Measurements from ENCODE around the gene EGFL8. TPM values are rescaled to one million over a fixed set of nuclear protein-coding genes. Genes with fewer than 3 reads are reported as not detected.
A peak's percentile ranks its signal among the peaks of the same experiment; 100 is the strongest.
"Not testable (repeated sequence)": the region's sequence is repeated elsewhere in the genome, so short reads cannot be mapped to it uniquely, and the experiment has no call there.

Gene EGFL8
- total RNA-seq, 1 donor from 2014 or later: 17.2 TPM

DNA sequence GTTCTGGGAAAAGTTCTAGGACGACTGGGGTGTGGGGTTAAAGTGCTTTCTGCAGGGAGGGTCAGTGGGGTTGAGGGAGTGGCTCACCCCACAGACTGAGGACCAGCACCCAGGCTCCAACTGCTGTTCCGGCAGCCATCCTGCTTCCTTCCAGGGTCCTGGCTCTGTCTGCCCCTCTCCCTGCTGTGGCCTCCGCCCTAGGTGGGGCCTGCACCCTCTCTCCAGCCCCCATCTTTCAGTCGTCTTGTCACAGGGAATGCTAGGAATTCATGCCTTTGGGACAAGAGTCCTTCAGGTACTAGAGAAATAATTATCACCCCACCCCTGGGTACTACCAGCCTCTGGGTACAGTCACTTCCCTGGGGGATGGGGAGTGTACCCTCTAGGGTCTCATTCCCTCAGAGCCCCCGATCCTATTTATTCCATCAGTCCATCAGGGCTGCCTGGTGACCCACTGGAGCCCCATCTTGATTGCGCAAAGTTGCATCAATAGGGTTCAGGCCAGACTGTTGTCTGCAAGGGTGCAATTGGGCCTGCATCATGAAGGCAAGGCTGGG is 19.8 kb downstream of the EGFL8 start, which contains the start of gene AGER:
TSS of gene AGER (minus strand) at position 170 of the 557 bp plus-strand sequence. CDS start at position 139, 31 bp downstream.
- no peak for DNase-seq

DNA sequence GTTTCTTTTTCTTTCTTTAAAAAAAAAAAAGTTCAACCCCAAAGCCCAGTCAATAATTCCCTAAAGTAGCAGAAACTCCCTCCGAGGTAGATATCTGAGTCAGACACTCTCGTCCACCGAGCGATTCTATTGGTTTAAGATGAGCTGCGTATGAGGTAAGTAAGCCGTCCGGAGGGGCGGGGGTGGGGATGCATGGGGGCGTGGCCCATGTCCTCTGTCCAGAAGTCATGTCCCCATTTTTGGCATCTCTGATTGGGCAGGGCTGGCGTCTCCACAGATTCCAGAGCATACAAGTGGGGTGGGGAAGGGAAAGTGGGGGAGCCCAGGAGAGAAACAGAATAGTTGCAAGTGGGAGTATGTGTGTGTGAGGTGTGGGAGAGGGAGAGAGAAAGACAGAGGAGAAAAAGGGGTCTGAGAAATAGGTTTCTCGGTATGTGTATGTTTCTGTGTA is 21.3 kb downstream of the EGFL8 start:
- DNase-seq: not testable (repeated sequence)

DNA sequence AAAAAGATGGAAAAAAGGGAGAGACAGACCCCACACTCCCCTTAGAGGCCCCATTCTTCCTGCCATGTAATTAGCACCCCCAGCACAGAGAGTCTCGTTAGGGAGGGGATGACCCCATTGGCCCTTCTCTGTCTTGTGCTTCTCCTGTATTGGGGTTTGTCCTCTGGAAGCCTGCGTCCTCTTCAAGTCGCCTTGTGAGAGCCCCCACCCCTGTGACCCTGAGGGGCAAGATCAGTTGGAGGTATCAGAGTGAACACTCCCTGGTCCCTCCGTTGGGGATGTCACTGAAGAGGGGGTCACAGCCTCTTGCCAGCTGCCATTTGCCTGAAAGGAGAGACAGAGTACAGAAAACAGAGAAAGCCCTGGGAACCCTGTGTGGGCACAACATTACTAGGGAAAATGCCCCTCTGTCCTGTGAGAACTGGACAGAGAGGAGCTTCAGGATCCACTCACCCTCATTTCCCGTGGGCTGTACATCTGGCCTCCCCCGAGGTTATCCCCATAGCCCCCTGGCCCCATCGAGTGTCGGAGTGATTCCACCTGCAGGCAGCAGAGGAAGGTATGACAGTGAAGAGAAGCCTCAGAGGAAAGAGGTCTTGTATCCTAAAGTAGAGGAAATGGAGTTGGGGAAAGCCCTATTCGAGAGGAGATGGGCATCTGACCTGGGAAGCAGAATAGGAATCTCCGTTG is 21.9 kb downstream of the EGFL8 start:
- DNase-seq: not testable (repeated sequence)

DNA sequence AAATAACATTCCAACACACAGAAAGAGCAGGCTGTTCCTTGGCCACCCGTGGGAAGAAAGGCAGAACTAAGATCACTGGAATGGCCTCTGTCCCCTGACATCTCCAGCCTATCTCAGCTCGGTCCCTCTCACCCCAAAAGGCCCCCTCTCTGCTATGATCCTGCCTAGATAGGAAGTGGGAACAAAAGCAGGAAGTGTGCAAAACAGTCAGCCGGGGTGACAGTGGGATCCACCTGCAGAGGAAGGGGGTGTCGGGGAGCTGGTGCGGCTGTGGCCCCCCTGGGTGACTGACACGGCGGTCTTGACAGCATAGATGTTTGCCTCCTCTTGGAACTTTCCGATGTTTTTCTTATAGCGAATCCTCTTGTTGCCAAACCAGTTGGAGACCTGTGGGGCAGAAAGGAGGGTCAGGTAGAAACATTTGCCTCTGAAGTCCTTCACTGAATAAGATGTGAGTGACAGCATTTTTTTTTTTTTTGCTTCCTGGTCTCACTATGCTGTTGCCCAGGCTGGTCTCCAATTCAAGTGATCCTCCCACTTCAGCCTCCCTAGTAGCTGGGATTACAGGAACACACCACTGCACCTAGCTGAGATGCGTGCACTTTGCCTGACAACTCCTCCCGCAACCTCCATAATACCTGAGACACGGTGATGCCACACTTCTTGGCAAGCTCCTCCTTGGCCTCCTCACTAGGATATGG is 22.8 kb downstream of the EGFL8 start:
- DNase-seq: no peak

GRCh38 chr6:32187725-32188380 is 23.5 kb downstream of the EGFL8 start:
- not testable (repeated sequence) for DNase-seq

- no peak for DNase-seq
Measured at GRCh38 chr6:32188381-32189068, 24.1 kb downstream of the EGFL8 start.

DNA sequence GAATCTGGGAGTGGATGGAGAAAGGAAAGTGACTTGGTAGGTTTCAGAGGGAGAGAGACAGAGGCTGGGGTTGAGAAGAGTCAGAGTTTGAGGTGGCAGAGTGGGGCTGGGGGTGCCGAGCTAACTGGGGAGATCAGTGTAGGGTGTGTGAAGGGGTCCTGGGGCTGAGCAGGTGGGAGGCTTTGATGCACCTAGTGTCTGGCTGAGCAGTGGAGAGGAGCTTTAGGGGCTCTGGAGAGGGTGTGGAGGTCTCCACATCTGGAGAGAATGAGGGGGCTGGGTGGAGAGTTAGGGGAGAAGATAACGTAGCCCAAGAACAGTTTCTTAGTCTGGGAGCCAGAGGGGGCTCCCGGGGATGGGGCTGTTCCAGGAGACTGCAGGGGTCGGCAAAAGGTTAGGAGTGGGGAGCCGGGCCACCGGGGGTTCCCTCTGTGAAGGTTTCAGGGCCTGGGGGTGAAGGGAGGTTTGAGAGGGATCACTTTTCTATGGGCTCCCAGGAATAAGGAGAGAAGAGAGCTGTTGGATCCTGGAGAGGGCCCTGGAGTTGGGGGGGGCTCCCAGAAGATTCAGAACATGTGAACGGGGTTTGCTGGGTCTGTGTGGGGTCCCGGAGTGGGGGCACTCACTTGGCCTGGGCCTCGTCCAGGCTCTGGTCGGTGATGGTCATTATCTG is 24.8 kb downstream of the EGFL8 start:
- DNase-seq: no peak

DNA sequence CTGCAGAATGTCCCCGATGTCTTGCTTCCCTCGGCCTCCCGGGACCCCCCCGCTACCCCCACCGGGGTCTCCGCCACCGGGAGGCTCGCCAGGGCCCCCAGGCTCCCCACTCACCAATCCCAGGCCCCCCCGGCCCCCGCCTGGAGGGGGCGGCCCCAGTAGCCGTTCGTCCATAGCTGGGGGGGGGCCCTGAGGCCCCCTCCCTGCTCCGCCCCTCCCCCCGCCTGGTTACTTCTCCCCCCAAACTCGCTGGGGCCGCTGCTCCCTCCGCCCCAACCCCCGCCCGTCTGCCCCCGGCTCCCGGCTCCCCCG is 25.3 kb downstream of the EGFL8 start:
- DNase-seq: no peak

DNA sequence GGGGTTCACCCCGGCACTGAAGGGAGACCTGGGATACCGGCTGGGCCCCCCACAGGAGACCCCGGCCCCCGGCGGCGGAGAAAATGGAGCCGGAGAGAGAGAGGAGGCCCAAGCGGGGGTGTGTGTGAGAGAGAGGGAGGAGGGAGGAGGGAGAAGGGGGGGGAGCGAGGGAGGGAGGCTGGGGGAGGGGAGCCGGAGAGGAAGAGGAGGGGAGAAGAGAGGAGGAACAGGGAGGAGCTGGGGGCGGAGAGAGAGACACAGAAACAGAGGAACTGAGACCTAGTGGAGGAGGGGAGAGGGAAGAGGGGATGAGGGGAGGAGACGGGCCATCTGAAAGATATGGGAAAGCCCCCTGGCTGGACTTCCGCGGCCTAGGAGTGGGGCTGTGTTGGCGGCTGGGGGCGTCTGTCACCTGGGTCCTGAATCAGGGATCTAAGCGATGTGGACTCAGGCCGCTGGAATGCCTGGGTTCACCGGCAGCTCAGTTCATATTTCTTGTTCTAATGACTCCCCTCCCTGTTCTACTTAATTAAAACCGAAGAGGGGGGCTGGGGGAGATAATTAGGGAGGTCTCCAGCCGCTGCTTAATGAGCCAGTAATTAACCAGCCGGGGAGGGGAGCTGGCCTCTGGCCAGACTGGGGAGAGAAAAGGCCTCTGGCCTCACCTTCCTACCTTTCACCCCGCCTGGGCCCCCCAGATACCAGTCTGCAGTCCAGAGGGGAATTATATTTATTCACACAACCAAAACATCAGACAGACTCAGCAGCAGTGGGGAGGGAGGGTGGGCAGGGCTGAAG is 25.9 kb downstream of the EGFL8 start, which contains the start of gene PBX2:
TSS of gene PBX2 (minus strand) at position 149 of the 798 bp plus-strand sequence. CDS start 287 bp downstream, outside the sequence.
- peak; percentile 89 for DNase-seq

GRCh38 chr6:32190911-32191677 is 26.7 kb downstream of the EGFL8 start:
- peak; percentile 19 for DNase-seq

DNA sequence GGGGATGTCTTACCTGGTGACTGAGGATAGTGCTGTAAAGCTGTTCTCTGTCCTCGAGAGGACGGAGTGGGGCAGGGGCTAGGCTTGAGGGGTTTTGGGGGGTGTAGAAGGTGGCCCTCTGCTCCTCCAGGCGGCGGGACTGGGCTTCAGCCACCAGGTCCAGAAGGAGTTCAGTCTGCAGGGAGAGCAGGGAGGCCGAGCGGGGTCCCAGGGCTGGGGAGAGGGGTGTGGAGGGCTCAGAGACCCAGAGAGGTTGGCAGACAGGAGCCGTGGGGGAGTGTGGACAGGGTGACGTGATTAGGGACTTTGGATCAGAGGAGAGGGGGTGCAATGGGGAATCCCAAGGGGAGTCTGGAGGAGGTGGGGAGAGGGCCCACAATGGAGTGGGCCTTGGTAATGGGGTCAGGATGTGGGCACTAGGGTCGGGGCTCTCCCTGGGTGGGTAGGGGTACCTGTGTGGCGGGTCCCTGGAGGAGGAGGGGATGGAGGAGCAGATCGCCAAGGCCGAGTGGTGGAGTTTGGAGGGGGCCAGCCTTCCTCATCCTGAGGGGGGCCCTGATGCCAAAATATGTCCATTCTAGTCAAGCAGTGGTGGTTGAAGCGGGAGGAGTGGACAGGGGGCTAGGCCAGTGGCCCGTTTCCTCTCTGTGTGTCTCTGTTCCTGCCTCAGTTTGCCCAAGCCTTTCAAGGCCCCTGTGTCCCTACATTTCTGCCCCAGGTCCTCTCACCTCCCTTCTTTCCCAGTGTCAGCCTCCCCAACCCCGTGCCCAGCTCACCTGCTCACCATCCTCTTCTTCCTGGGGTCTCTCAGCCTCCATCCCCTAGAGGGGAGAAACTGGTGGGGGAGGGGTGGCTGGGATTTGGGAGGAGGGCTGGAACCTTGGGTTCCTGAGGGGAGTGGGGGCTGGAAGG is 27.6 kb downstream of the EGFL8 start:
- DNase-seq: no peak

- peak; percentile 46 for DNase-seq
Measured at GRCh38 chr6:32192608-32193039, 28.2 kb downstream of the EGFL8 start, which contains the start of gene GPSM3. Gene GPSM3, minus strand, starts transcription at chr6:32192643. Its CDS starts 130 bp downstream, at chr6:32192513.

GRCh38 chr6:32193096-32193495 is 28.7 kb downstream of the EGFL8 start:
- DNase-seq: not testable (repeated sequence)

DNA sequence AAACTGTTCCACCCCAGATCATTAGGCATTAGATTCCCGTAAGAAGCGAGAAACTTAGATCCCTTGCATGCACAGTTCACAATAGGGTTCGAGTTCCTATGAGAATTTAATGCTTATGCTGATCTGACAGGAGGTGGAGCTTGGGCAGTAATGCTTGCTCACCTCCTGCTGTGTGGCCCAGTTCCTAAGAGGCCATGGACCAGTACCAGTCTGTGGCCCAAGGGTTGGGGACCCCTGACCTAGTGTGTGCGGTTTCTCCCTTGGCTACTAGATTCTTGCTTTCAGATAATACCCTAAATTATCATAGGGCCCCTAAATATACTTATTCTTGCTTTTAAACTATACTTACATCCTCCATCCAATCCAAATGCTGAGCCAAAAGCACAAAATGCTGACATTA is 30.0 kb downstream of the EGFL8 start:
- no peak for DNase-seq

GRCh38 chr6:32194825-32195651 is 30.6 kb downstream of the EGFL8 start:
- DNase-seq: peak; percentile 82

DNA sequence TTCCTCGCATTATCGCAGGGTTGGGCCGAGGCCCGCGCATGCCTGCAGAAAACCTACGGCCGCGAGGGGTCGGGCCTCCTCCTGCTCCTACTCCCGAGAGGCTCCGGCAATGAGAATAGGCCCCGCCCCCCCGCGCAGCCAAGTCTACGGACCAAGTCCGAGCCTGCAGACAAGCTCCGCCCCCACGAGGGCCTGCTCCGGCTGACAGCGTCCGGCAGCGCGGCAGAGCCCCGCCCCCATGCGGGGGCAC is 31.2 kb downstream of the EGFL8 start:
- DNase-seq: peak; percentile 100

DNA sequence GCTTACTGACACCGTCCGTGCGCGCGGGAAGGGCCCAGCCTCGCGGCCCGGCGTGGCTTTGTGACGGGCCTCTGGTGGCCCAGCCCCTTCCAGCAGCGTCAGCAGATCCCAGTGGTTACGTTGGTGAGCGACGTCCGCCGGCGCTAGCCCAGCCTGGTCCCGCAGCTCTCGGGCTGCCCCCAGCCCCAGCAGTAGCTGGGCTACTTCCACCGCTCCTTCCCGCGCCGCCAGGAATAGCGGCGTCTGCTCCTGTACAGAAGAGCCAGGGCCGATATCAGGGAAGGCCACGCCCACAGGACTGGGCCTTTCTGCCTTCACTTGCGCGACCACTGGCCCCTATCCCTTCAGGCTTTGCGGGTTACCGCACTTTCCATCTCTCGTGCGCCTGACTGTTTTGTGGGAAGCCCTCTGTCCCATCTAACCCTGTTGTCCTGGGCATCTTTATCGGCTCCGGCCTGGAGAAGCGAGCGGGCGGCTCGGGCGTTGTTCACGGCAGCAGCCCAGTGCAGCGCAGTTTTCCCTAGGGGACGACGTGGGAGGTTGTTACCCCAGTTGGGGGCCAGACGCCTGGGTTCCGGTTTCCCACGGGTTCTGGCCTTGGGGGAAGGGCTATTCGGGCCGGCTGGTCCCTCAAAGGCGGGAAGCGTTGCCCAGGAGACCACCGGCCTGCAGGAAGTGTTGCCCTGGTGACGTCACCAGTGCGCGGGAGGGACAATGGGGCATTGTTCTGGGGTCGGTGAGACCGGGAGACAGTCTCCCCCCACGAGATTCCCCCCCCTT is 31.7 kb downstream of the EGFL8 start:
- peak; percentile 85 for DNase-seq
